Immature natural killer cell (primary cell): ENCODE measurements around the gene TXNRD1. TPM values are rescaled to one million over a fixed set of nuclear protein-coding genes. Genes with fewer than 3 reads are reported as not detected.
"Not testable (repeated sequence)": the region's sequence is repeated elsewhere in the genome, so short reads cannot be mapped to it uniquely, and the experiment has no call there.

Experiments used
- DNase-seq, 3 donors: peaks; one replicate each; pipeline ENCODE4 v3.0.0; 2022; ENCODE audit warnings: mixed read lengths in 1 of 3
- H3K27ac Mint-ChIP-seq, 6 donors: one replicate each; pipeline ENCODE4 v1.8.0; 2020; ENCODE audit warnings: mixed read lengths in 6 of 6, mild to moderate bottlenecking in 5 of 6, inconsistent platforms in 4 of 6, moderate library complexity in 3 of 6
- H3K27me3 Mint-ChIP-seq, 3 donors: one replicate each; pipeline ENCODE4 v1.8.0; 2020 to 2021; ENCODE audit warnings: low read depth in 3 of 3, mild to moderate bottlenecking in 3 of 3, mixed read lengths in 3 of 3, moderate library complexity in 3 of 3, inconsistent platforms in 1 of 3
- H3K36me3 Mint-ChIP-seq, 3 donors: one replicate each; pipeline ENCODE4 v1.8.0; 2020; ENCODE audit warnings: mixed read lengths in 3 of 3, inconsistent platforms in 2 of 3, mild to moderate bottlenecking in 2 of 3
- H3K4me1 Mint-ChIP-seq, 2 donors: one replicate each; pipeline ENCODE4 v1.8.0; 2020; ENCODE audit warnings: inconsistent platforms in 2 of 2, mild to moderate bottlenecking in 2 of 2, mixed read lengths in 2 of 2, moderate library complexity in 1 of 2
- H3K4me3 Mint-ChIP-seq, 5 donors: one replicate each; pipeline ENCODE4 v1.8.0; 2020; ENCODE audit warnings: mild to moderate bottlenecking in 5 of 5, mixed read lengths in 5 of 5, inconsistent platforms in 3 of 5, moderate library complexity in 3 of 5
- H3K9me3 Mint-ChIP-seq, 6 donors: one replicate each; pipeline ENCODE4 v1.8.0; 2020; ENCODE audit warnings: mild to moderate bottlenecking in 6 of 6, mixed read lengths in 6 of 6, inconsistent platforms in 4 of 6, moderate library complexity in 3 of 6
- polyA plus RNA-seq, 3 donors: library from polyadenylated mRNA; unstranded; fragments of 300-500 nt; fragmentation: Illumina TruSeq; gene quantifications; one replicate each; pipeline ENCODE4 v1.2.3, GENCODE V29; 2021

The TXNRD1 gene
- polyA plus RNA-seq, 3 donors from 2014 or later = 30.4 to 53.7 (median 51.0) TPM

- Mint-ChIP-seq H3K4me3 (no peak overlapping the region), H3K4me1 (peaks cover 7 to 16% of the 10 kb centered on the region in 2 donors), H3K27ac (no peak overlapping the region), H3K27me3 (peaks cover 0 to 5% (median 4%) of the 10 kb centered on the region in 3 donors), H3K9me3 (no peaks in the 10 kb centered on the region), H3K36me3 (no peaks in the 10 kb centered on the region)
- no peak for DNase-seq
Observed at GRCh38 chr12:104212516-104212915, 3.1 kb upstream of the TXNRD1 start.

GRCh38 chr12:104213952-104214351 is 1.6 kb upstream of the TXNRD1 start:
- H3K4me3 Mint-ChIP-seq = no peak overlapping the region
- no peak for DNase-seq
- no peaks in the 10 kb centered on the region for H3K9me3 Mint-ChIP-seq
- H3K27ac Mint-ChIP-seq = no peak overlapping the region
- H3K27me3 Mint-ChIP-seq = peaks cover 0 to 6% (median 5%) of the 10 kb centered on the region in 3 donors
- peaks cover 7 to 16% of the 10 kb centered on the region in 2 donors for H3K4me1 Mint-ChIP-seq
- no peaks in the 10 kb centered on the region for H3K36me3 Mint-ChIP-seq

GRCh38 chr12:104216521-104216924 is 944 bp downstream of the TXNRD1 start:
- DNase-seq = no peak
- H3K36me3 Mint-ChIP-seq = no peaks in the 10 kb centered on the region
- peak overlapping the region; percentile 81 to 89 (median 83) for H3K4me3 Mint-ChIP-seq
- H3K27ac Mint-ChIP-seq = peak overlapping the region; percentile 34 to 80 (median 52)
- H3K9me3 Mint-ChIP-seq = no peaks in the 10 kb centered on the region
- peaks cover 9 to 27% of the 10 kb centered on the region in 2 donors for H3K4me1 Mint-ChIP-seq
- H3K27me3 Mint-ChIP-seq = peaks cover 0 to 7% (median 4%) of the 10 kb centered on the region in 3 donors

GRCh38 chr12:104218506-104218905 is 2.9 kb downstream of the TXNRD1 start:
- H3K9me3 Mint-ChIP-seq, H3K36me3 Mint-ChIP-seq, H3K4me3 Mint-ChIP-seq, H3K27ac Mint-ChIP-seq, H3K27me3 Mint-ChIP-seq, DNase-seq: not testable (repeated sequence)
- H3K4me1 Mint-ChIP-seq = peaks cover 9 to 27% of the 10 kb centered on the region in 2 donors

- Mint-ChIP-seq H3K9me3 (no peaks in the 10 kb centered on the region), H3K27me3 (peaks cover 0 to 10% (median 2%) of the 10 kb centered on the region in 3 donors), H3K4me3 (no peak overlapping the region), H3K36me3 (no peaks in the 10 kb centered on the region), H3K27ac (no peak overlapping the region), H3K4me1 (peaks cover 9 to 27% of the 10 kb centered on the region in 2 donors)
- DNase-seq = no peak
Observed at GRCh38 chr12:104218935-104219334, 3.4 kb downstream of the TXNRD1 start.

GRCh38 chr12:104219361-104219892 is 3.8 kb downstream of the TXNRD1 start:
- Mint-ChIP-seq H3K27me3 (peaks cover 0 to 12% (median 2%) of the 10 kb centered on the region in 3 donors), H3K9me3 (no peaks in the 10 kb centered on the region), H3K36me3 (no peaks in the 10 kb centered on the region), H3K4me3 (no peak overlapping the region), H3K27ac (no peak overlapping the region), H3K4me1 (peaks cover 9 to 27% of the 10 kb centered on the region in 2 donors)
- DNase-seq = no peak

GRCh38 chr12:104219908-104220404 is 4.4 kb downstream of the TXNRD1 start:
- Mint-ChIP-seq H3K36me3 (no peaks in the 10 kb centered on the region), H3K4me3 (no peak overlapping the region), H3K4me1 (peaks cover 9 to 26% of the 10 kb centered on the region in 2 donors), H3K27ac (no peak overlapping the region), H3K27me3 (peaks cover 0 to 12% (median 6%) of the 10 kb centered on the region in 3 donors), H3K9me3 (no peaks in the 10 kb centered on the region)
- peak in 1 of 3 donors; percentile 1 for DNase-seq

GRCh38 chr12:104220931-104221330 is 5.4 kb downstream of the TXNRD1 start:
- no peak overlapping the region for H3K27ac Mint-ChIP-seq
- H3K4me3 Mint-ChIP-seq = no peak overlapping the region
- peaks cover 6 to 18% of the 10 kb centered on the region in 2 donors for H3K4me1 Mint-ChIP-seq
- peaks cover 0 to 10% (median 6%) of the 10 kb centered on the region in 3 donors for H3K27me3 Mint-ChIP-seq
- H3K36me3 Mint-ChIP-seq = no peaks in the 10 kb centered on the region
- DNase-seq = no peak
- H3K9me3 Mint-ChIP-seq = no peaks in the 10 kb centered on the region

- no peaks in the 10 kb centered on the region for H3K36me3 Mint-ChIP-seq
- no peaks in the 10 kb centered on the region for H3K9me3 Mint-ChIP-seq
- H3K27ac Mint-ChIP-seq = no peak overlapping the region
Observed at GRCh38 chr12:104222976-104223375, 7.4 kb downstream of the TXNRD1 start.

GRCh38 chr12:104223712-104224111 is 8.1 kb downstream of the TXNRD1 start:
- Mint-ChIP-seq H3K4me1 (peaks cover 2 to 11% of the 10 kb centered on the region in 2 donors), H3K9me3 (no peaks in the 10 kb centered on the region), H3K27ac (no peak overlapping the region), H3K36me3 (no peaks in the 10 kb centered on the region), H3K27me3 (peaks cover 0 to 9% (median 4%) of the 10 kb centered on the region in 3 donors), H3K4me3 (no peak overlapping the region)
- DNase-seq = no peak

More at GRCh38 chr12:104222976-104223375, 7.4 kb downstream of the TXNRD1 start:
- no peak for DNase-seq
- Mint-ChIP-seq H3K4me3 (no peak overlapping the region), H3K4me1 (peaks cover 2 to 11% of the 10 kb centered on the region in 2 donors), H3K27me3 (peaks cover 0 to 9% (median 6%) of the 10 kb centered on the region in 3 donors)

GRCh38 chr12:104226672-104227071 is 11.1 kb downstream of the TXNRD1 start:
- DNase-seq = no peak
- Mint-ChIP-seq H3K9me3 (peaks cover 0 to 1% (median 0%) of the 10 kb centered on the region in 6 donors), H3K4me3 (no peak overlapping the region), H3K27me3 (peaks cover 0 to 10% (median 7%) of the 10 kb centered on the region in 3 donors), H3K36me3 (peaks cover 0 to 3% (median 0%) of the 10 kb centered on the region in 3 donors), H3K4me1 (no peaks in the 10 kb centered on the region), H3K27ac (no peak overlapping the region)

GRCh38 chr12:104230304-104231095 is 14.9 kb downstream of the TXNRD1 start:
- peaks cover 12 to 26% (median 18%) of the 10 kb centered on the region in 6 donors for H3K9me3 Mint-ChIP-seq
- H3K4me3 Mint-ChIP-seq = no peak overlapping the region
- no peak overlapping the region for H3K27ac Mint-ChIP-seq
- no peaks in the 10 kb centered on the region for H3K4me1 Mint-ChIP-seq
- DNase-seq = no peak
- peaks cover 5 to 14% (median 8%) of the 10 kb centered on the region in 3 donors for H3K36me3 Mint-ChIP-seq
- H3K27me3 Mint-ChIP-seq = peaks cover 0 to 6% (median 2%) of the 10 kb centered on the region in 3 donors

GRCh38 chr12:104232609-104233280 is 17.2 kb downstream of the TXNRD1 start:
- no peak for DNase-seq
- Mint-ChIP-seq H3K9me3 (peaks cover 12 to 39% (median 26%) of the 10 kb centered on the region in 6 donors), H3K36me3 (peaks cover 10 to 18% (median 11%) of the 10 kb centered on the region in 3 donors), H3K27me3 (peaks cover 0 to 6% (median 2%) of the 10 kb centered on the region in 3 donors), H3K4me3 (no peak overlapping the region), H3K4me1 (no peaks in the 10 kb centered on the region), H3K27ac (no peak overlapping the region)
